ENCODE measurements around the gene ESRP2. TPM values are rescaled to one million over a fixed set of nuclear protein-coding genes. Genes with fewer than 3 reads are reported as not detected.

ESRP2 gene
- under 1 TPM; 0.27 to 0.59 TPM for total RNA-seq

DNA sequence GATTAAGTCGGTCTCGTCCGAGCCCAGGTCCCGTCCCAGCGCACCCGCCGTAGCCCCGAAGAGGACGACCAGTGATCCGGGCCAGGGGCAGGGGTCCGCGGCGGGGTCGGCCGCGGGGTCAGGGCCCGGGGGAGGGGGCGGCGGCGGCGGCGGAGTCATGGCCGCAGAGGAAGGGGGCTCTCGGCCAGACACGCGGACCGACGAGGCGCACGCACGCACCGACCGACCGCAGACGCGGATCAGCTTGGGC is at the start of gene ESRP2:
Gene ESRP2 (minus strand): TSS at position 241 of the 250 bp plus-strand sequence. CDS start 82 bp downstream, at position 159.
- Mint-ChIP-seq H3K27ac (peak within 1 kb of the TSS; percentile 66), H3K4me3 (peak within 1 kb of the TSS; percentile 91)
- CTCF ChIA-PET, result interaction anchor here (3.8 kb wide), 1 partner anchor 28 kb away, joined by 23 read pairs; the partner anchor contains the start of gene SLC7A6

GRCh38 chr16:68285683-68286082 is 49.8 kb upstream of the ESRP2 start:
- Mint-ChIP-seq H3K27ac (peak overlapping the region; percentile 89), H3K9me3 (no peaks in the 10 kb centered on the region), H3K4me1 (ENCODE audit: low read depth) (peaks cover 94% of the 10 kb centered on the region), H3K36me3 (peaks cover 54% of the 10 kb centered on the region), H3K27me3 (no peaks in the 10 kb centered on the region), H3K4me3 (no peak overlapping the region)
- intact Hi-C loops (cut with micrococcal nuclease), result no loop called here
- CTCF ChIA-PET, result interaction anchor here (1.2 to 15.3 kb wide), 6 partner anchors 13 to 43 kb away, joined by 3 to 237 read pairs (median 4); partner anchors contain the start of genes PRMT7, SLC7A6 and SLC7A6OS
- POLR2A ChIA-PET, result interaction anchor here (0.9 to 4.2 kb wide), 5 partner anchors 10 to 30 kb away, joined by 3 to 23 read pairs (median 8); partner anchors contain the start of gene SLC7A6
- DNase-seq, result no peak

More for the DNA sequence above, at the start of gene ESRP2:
- Mint-ChIP-seq H3K4me1 (ENCODE audit: low read depth) (peaks cover 28% of the 10 kb centered on the region), H3K36me3 (no peaks in the 10 kb centered on the region), H3K9me3 (no peaks in the 10 kb centered on the region), H3K27me3 (no peaks in the 10 kb centered on the region)
- intact Hi-C loops (cut with micrococcal nuclease), result no loop called here
- POLR2A ChIA-PET, result no interaction called here
- DNase-seq, result no peak

GRCh38 chr16:68284847-68285246 is 48.9 kb upstream of the ESRP2 start:
- peak overlapping the region; percentile 35 for H3K4me3 Mint-ChIP-seq
- no peak for DNase-seq
- ChIA-PET CTCF (interaction anchor here (0.6 to 15.3 kb wide), 6 partner anchors 12 to 69 kb away, joined by 3 to 237 read pairs (median 4); partner anchors contain the start of genes PRMT7, SLC7A6 and SLC7A6OS), POLR2A (interaction anchor here (0.9 to 4.2 kb wide), 6 partner anchors 9 to 30 kb away, joined by 3 to 23 read pairs (median 8); partner anchors contain the start of genes PRMT7, SLC7A6 and SLC7A6OS)
- no peaks in the 10 kb centered on the region for H3K27me3 Mint-ChIP-seq
- peak overlapping the region; percentile 89 for H3K27ac Mint-ChIP-seq
- peaks cover 90% of the 10 kb centered on the region for H3K4me1 Mint-ChIP-seq (ENCODE audit: low read depth)
- peaks cover 51% of the 10 kb centered on the region for H3K36me3 Mint-ChIP-seq
- intact Hi-C loops (cut with micrococcal nuclease), result no loop called here
- no peaks in the 10 kb centered on the region for H3K9me3 Mint-ChIP-seq

DNA sequence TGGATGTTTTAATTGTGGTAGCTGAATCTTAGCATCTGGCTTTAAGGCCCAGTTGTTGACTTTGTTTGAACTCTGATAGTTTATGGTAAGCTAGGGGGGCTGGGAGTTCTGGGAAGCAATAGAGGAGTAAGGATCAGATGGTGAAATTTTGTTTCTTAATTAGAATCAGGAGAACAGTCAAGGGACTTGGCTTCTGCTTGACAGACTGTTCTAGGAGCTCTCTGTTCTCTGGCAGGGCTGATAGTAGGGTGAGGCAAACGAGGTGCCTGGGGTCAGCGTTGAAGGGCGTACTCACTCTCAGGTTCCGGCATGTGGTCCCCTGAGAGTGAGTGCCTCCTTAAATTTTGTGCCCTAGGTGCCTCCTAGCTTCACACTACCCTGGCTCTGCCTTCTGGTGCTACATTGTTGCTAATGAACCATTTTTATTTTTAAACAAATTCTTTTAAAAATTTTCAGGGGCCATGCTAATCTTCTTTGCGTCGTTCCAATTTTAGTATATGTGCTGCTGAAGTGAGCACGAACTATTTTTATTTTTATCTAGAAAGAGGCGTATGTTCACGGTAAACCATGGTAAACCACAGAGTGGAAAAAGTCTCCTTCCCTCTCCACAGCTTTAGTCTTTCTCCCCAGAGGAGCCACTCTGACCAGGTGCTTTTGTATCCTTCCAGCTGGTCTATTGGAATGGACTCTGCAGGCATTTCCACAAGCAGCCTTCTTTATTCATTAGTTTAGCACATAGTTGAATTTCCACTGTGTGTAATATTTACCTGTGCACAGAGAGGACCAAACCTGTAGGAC is 48.1 kb upstream of the ESRP2 start:
- Mint-ChIP-seq H3K9me3 (no peaks in the 10 kb centered on the region), H3K27ac (peak overlapping the region; percentile 89), H3K36me3 (peaks cover 54% of the 10 kb centered on the region), H3K27me3 (no peaks in the 10 kb centered on the region), H3K4me1 (ENCODE audit: low read depth) (peaks cover 87% of the 10 kb centered on the region), H3K4me3 (peak overlapping the region; percentile 35)
- no peak for DNase-seq
- ChIA-PET POLR2A (interaction anchor here (0.9 to 4.2 kb wide), 6 partner anchors 8 to 27 kb away, joined by 3 to 23 read pairs (median 8); partner anchors contain the start of genes PRMT7, SLC7A6 and SLC7A6OS), CTCF (interaction anchor here (1.1 to 15.3 kb wide), 4 partner anchors 10 to 79 kb away, joined by 3 to 237 read pairs (median 4); partner anchors contain the start of gene SLC7A6)
- intact Hi-C loops (cut with micrococcal nuclease), result no loop called here

DNA sequence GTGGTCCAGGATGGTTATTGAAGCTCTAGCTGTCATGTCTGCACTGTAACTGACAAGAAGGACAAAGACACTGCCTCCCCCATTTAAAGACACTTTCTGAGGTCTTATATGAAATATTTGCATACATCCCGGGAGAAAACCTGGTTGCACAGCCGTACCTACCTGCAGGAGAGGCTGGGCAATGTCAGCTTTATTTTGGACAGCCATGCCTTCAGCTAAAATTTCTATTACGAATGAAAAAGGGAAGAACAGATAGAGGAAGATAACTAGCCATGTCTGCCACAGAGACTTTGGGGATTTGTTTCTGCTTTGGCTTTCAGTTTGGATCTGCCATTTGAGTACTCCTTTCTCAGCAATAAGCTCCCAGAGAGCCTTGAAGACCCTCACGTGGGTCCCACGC is 47.4 kb upstream of the ESRP2 start:
- ChIA-PET POLR2A (interaction anchor here (0.9 to 4.2 kb wide), 4 partner anchors 10 to 28 kb away, joined by 3 to 23 read pairs (median 11); partner anchors contain the start of gene SLC7A6), CTCF (interaction anchor here (0.8 to 15.3 kb wide), 5 partner anchors 11 to 80 kb away, joined by 3 to 237 read pairs (median 4); partner anchors contain the start of gene SLC7A6)
- peaks cover 83% of the 10 kb centered on the region for H3K4me1 Mint-ChIP-seq (ENCODE audit: low read depth)
- H3K27me3 Mint-ChIP-seq, result no peaks in the 10 kb centered on the region
- no peak for DNase-seq
- intact Hi-C loops (cut with micrococcal nuclease), result no loop called here
- no peaks in the 10 kb centered on the region for H3K9me3 Mint-ChIP-seq
- peak overlapping the region; percentile 89 for H3K27ac Mint-ChIP-seq
- H3K4me3 Mint-ChIP-seq, result no peak overlapping the region
- H3K36me3 Mint-ChIP-seq, result peaks cover 54% of the 10 kb centered on the region

DNA sequence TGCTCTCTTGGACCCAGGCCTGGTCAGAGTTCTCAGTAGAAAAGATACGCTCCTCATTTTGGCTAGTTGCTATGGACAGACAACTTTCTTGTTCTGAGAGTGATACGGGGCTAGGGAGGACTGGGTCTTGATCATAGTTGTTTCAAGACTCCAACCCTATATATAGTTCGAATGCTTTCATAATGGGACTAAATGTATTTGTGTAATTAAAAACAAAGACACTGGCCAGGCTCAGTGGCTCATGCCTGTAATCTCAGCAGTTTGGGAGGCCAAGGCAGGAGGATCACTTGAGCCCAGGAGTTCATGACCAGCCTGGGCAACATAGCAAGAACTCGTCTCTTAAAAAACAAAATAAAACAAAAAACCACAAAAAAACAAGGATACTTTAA is 46.1 kb upstream of the ESRP2 start:
- ChIA-PET CTCF (no interaction called here), POLR2A (no interaction called here)
- Mint-ChIP-seq H3K27ac (peak overlapping the region; percentile 89), H3K36me3 (peaks cover 41% of the 10 kb centered on the region), H3K4me1 (ENCODE audit: low read depth) (peaks cover 70% of the 10 kb centered on the region), H3K4me3 (no peak overlapping the region), H3K9me3 (no peaks in the 10 kb centered on the region), H3K27me3 (no peaks in the 10 kb centered on the region)
- intact Hi-C loops (cut with micrococcal nuclease), result no loop called here
- DNase-seq, result no peak

DNA sequence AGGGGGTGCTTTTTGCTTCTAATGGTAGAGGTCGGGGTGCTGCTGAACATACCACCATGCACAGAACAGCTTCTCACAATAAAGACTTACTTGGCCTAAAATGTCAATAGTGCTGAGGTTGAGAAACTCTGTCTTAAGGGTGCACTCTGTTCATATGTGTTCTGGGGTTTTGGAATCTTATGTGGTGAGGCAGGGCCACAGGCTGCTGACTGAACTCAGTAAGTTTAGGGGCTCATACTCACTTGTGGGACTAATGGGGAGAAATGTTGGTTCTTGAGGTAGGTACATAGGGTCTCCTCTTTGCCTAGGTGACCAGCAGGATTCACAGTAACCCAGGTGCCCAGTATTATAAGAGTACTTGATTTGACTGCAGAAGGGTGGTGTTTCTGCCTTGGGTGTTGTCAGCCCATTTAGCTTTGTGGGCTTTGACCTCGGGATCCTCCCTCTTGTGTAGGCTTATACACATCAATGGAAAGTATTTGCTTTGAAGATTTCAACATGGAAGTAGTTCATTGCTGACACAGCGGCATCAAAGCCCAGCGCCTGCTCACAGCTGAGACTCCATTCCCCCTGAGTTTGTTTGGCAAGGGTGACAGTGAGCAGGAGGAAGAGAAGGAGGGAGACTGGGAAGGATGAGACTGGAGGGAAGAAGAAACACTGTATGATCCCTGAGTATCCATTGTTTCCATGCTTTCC is 45.6 kb upstream of the ESRP2 start:
- H3K9me3 Mint-ChIP-seq, result no peaks in the 10 kb centered on the region
- peak overlapping the region; percentile 89 for H3K27ac Mint-ChIP-seq

GRCh38 chr16:68279726-68280558 is 44.0 kb upstream of the ESRP2 start:
- intact Hi-C loops (cut with micrococcal nuclease), result loop anchor here (10.0 kb wide), 2 partner anchors 245 to 1045 kb away; no protein-coding TSS in a partner anchor
- Mint-ChIP-seq H3K4me3 (no peak overlapping the region), H3K9me3 (no peaks in the 10 kb centered on the region), H3K36me3 (peaks cover 46% of the 10 kb centered on the region), H3K27me3 (no peaks in the 10 kb centered on the region), H3K27ac (peak overlapping the region; percentile 67), H3K4me1 (ENCODE audit: low read depth) (peaks cover 66% of the 10 kb centered on the region)
- ChIA-PET POLR2A (interaction anchor here (0.9 to 1.4 kb wide), 2 partner anchors 16 to 31 kb away, joined by 3 to 4 read pairs; partner anchors contain the start of genes PRMT7, SLC7A6 and SLC7A6OS), CTCF (interaction anchor here (0.6 to 3.4 kb wide), 4 partner anchors 16 to 64 kb away, joined by 3 to 22 read pairs (median 4); partner anchors contain the start of gene SLC7A6)
- DNase-seq, result no peak

More for the DNA sequence above, 45.6 kb upstream of the ESRP2 start:
- no peaks in the 10 kb centered on the region for H3K27me3 Mint-ChIP-seq
- POLR2A ChIA-PET, result interaction anchor here (1.4 kb wide), 1 partner anchor 17 kb away, joined by 4 read pairs; the partner anchor contains the start of gene SLC7A6
- peaks cover 67% of the 10 kb centered on the region for H3K4me1 Mint-ChIP-seq (ENCODE audit: low read depth)
- H3K4me3 Mint-ChIP-seq, result no peak overlapping the region
- peak; percentile 38 for DNase-seq
- intact Hi-C loops (cut with micrococcal nuclease), result no loop called here
- H3K36me3 Mint-ChIP-seq, result peaks cover 40% of the 10 kb centered on the region
- CTCF ChIA-PET, result interaction anchor here (0.8 to 3.4 kb wide), 2 partner anchors 17 to 21 kb away, joined by 3 to 22 read pairs; partner anchors contain the start of gene SLC7A6

GRCh38 chr16:68276223-68276622 is 40.3 kb upstream of the ESRP2 start:
- intact Hi-C loops (cut with micrococcal nuclease), result loop anchor here (10.0 kb wide), 2 partner anchors 249 to 1049 kb away; no protein-coding TSS in a partner anchor
- Mint-ChIP-seq H3K4me3 (no peak overlapping the region), H3K27ac (peak overlapping the region; percentile 93), H3K27me3 (no peaks in the 10 kb centered on the region), H3K4me1 (ENCODE audit: low read depth) (peaks cover 68% of the 10 kb centered on the region), H3K9me3 (no peaks in the 10 kb centered on the region), H3K36me3 (peaks cover 47% of the 10 kb centered on the region)
- POLR2A ChIA-PET, result interaction anchor here (1.9 to 2.1 kb wide), 2 partner anchors 9 to 12 kb away, joined by 8 read pairs; partner anchors contain the start of gene SLC7A6
- CTCF ChIA-PET, result interaction anchor here (0.9 to 7.8 kb wide), 6 partner anchors 12 to 182 kb away, joined by 3 to 58 read pairs (median 4); partner anchors contain the start of gene SLC7A6
- no peak for DNase-seq

- H3K36me3 Mint-ChIP-seq, result peaks cover 43% of the 10 kb centered on the region
- POLR2A ChIA-PET, result interaction anchor here (0.7 to 2.1 kb wide), 3 partner anchors 10 to 42 kb away, joined by 4 to 8 read pairs (median 8); partner anchors contain the start of gene SLC7A6
- peak overlapping the region; percentile 93 for H3K27ac Mint-ChIP-seq
- intact Hi-C loops (cut with micrococcal nuclease), result loop anchor here (1.0 to 10.0 kb wide), 4 partner anchors 10 to 1049 kb away; no protein-coding TSS in a partner anchor
- CTCF ChIA-PET, result interaction anchor here (0.9 to 7.8 kb wide), 7 partner anchors 12 to 182 kb away, joined by 3 to 58 read pairs (median 4); partner anchors contain the start of gene SLC7A6
- H3K9me3 Mint-ChIP-seq, result no peaks in the 10 kb centered on the region
- peak; percentile 66 for DNase-seq
- H3K27me3 Mint-ChIP-seq, result no peaks in the 10 kb centered on the region
- H3K4me3 Mint-ChIP-seq, result no peak overlapping the region
- H3K4me1 Mint-ChIP-seq (ENCODE audit: low read depth), result peaks cover 67% of the 10 kb centered on the region
Observed at GRCh38 chr16:68275611-68276191, 39.8 kb upstream of the ESRP2 start.

Measured in activated CD4-positive, alpha-beta memory T cell treated with anti-CD3 and anti-CD28 coated beads for 36 hours (primary cell).